Esophagus (tissue), 2 donors: ENCODE results near the gene CACNA1A. TPM values are rescaled to one million over a fixed set of nuclear protein-coding genes. Genes with fewer than 3 reads are reported as not detected.
"Not testable (repeated sequence)": the region's sequence is repeated elsewhere in the genome, so short reads cannot be mapped to it uniquely, and the experiment has no call there.

Source experiments
- H3K27ac ChIP-seq, 2 donors: one replicate each; pipeline ENCODE4 v1.5.1; 2013; ENCODE audit warnings: low read depth in 2 of 2, mild to moderate bottlenecking in 2 of 2, inconsistent platforms in 1 of 2, low read length in 1 of 2, moderate library complexity in 1 of 2
- H3K27me3 ChIP-seq, 2 donors: one replicate each; pipeline ENCODE4 v1.6.1; 2013; ENCODE audit warnings: low read length in 2 of 2, control low read depth in 1 of 2, mild to moderate bottlenecking in 1 of 2; ENCODE audit not compliant: insufficient read depth in 2 of 2, control insufficient read depth in 1 of 2
- H3K36me3 ChIP-seq, 2 donors: one replicate each; pipeline ENCODE4 v1.6.1; 2013; ENCODE audit warnings: low read length in 1 of 2; ENCODE audit not compliant: control insufficient read depth in 2 of 2, insufficient read depth in 2 of 2
- H3K4me1 ChIP-seq, 2 donors: one replicate each; pipeline ENCODE4 v1.6.1; 2013; ENCODE audit warnings: low read length in 1 of 2; ENCODE audit not compliant: control insufficient read depth in 2 of 2, insufficient read depth in 2 of 2
- H3K4me3 ChIP-seq, 2 donors: one replicate each; pipeline ENCODE4 v1.5.1; 2013; ENCODE audit warnings: low read length in 2 of 2, mild to moderate bottlenecking in 2 of 2, low read depth in 1 of 2, moderate library complexity in 1 of 2
- H3K9me3 ChIP-seq, 2 donors: one replicate each; pipeline ENCODE4 v1.6.1; 2013; ENCODE audit warnings: mild to moderate bottlenecking in 2 of 2, low read depth in 1 of 2, low read length in 1 of 2, moderate library complexity in 1 of 2; ENCODE audit not compliant: control insufficient read depth in 2 of 2, insufficient read depth in 1 of 2
- WGBS, 2 donors: extraction: QIAGEN DNeasy Blood & Tissue Kit; methylation state at CpG; one replicate each; pipeline ENCODE4 v1.1.7; 2013; 5-methylcytosine and 5-hydroxymethylcytosine counted together
- polyA plus RNA-seq, 2 donors: library from polyadenylated mRNA; stranded (reverse); fragments of 200-250 nt; gene quantifications; one replicate each; pipeline ENCODE4 v1.2.3, GENCODE V29; 2013
- donor health status: healthy with polysubstance abuse.
- donor health status: Bipolar disorder and iron deficiency.

CACNA1A gene
- polyA plus RNA-seq, 2 donors, result 0.20 to 0.33 TPM

DNA sequence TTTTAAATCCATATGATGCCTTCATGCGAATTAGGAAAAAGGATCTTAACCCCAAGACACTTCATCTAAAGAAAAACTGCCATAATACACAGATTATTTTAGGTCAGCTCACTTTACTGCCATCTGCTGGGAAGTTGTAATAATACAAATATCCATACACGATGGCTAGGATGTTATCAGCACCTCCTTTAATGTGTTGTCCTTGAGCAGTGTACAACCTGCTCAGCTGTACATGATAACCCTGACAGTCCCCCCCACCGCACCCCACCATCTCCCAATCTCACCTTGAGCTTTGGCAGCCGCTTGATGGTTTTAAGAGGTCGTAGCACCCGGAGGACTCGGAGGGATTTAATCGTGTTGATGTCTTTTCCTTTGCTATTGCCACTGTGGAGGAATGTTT, 243.8 kb downstream of the CACNA1A start:
- 50 to 55% methylated on average over 8 of the region's 8 CpGs for WGBS, 2 donors
- Histone ChIP-seq H3K27ac (no peak overlapping the region), H3K4me3 (no peak overlapping the region), H3K9me3 (no peaks in the 10 kb centered on the region), H3K36me3 (no peaks in the 10 kb centered on the region), H3K27me3 (no peaks in the 10 kb centered on the region), H3K4me1 (peaks cover 3% of the 10 kb centered on the region in 2 donors)

DNA sequence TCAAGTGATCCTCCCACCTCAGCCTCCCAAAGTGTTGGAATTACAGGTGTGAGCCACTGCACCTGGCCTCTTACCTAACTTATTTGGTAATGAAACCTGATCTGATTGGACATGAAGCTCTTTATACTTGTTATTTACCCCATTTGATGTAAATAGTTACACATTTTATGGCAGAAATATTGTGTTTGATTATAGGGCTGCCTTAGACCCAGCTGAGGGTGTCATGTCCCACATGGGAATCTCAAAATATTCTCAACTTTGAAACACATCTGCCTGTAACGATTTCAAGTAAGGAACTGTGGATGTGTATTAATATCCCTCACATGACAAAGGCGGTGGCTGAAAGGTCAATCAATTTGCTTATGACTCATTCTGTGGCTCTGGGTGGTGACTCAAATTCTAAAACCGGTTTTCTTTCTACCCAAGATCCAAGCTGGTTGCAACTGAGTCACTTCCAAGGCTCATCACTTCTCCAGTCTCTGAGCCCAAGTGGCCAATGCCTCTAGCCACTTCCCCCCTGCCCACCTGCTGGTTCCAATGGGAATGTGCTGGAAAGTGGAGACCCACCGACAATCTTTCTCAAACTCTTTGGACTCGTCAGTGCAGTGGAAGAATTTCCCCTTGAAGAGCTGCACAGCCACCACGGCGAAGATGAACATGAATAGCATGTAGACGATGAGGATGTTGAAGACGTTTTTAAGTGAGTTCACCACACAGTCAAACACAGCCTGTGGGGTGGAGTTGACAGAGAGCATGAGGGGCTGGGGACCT, 245.2 kb downstream of the CACNA1A start:
- no peak overlapping the region for H3K4me3 ChIP-seq
- no peaks in the 10 kb centered on the region for H3K27me3 ChIP-seq
- H3K9me3 ChIP-seq, result peaks cover 0 to 4% of the 10 kb centered on the region in 2 donors
- 58 to 61% methylated on average over 9 of the region's 9 CpGs for WGBS, 2 donors
- peaks cover 3% of the 10 kb centered on the region in 2 donors for H3K4me1 ChIP-seq
- no peaks in the 10 kb centered on the region for H3K36me3 ChIP-seq
- peak overlapping the region in 1 of 2 donors; percentile 59 for H3K27ac ChIP-seq

DNA sequence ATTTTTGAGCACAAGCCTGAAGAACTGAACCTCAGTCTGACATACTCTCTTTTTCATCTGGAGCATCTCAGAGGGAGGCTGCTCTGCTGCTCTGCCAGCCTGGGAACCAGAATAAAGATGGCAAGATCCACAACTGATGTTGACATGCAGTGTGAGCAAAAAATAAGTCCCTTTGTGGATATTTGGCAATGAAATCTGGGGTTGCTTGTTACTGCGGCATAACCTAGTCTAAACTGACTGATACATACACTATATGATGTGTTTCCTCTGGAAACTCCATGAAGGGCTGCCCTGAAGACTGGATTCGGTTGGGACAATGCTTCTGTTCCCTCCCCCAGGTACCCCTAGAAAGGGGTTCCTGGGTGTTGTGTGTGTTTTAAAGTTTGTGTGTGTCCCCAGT, 249.4 kb downstream of the CACNA1A start:
- no peak overlapping the region for H3K4me3 ChIP-seq
- peaks cover 3% of the 10 kb centered on the region in 2 donors for H3K4me1 ChIP-seq
- peaks cover 0 to 7% of the 10 kb centered on the region in 2 donors for H3K9me3 ChIP-seq
- no peak overlapping the region for H3K27ac ChIP-seq
- H3K27me3 ChIP-seq, result peaks cover 0 to 5% of the 10 kb centered on the region in 2 donors
- 89 to 93% methylated on average over 2 of the region's 2 CpGs for WGBS, 2 donors
- no peaks in the 10 kb centered on the region for H3K36me3 ChIP-seq

DNA sequence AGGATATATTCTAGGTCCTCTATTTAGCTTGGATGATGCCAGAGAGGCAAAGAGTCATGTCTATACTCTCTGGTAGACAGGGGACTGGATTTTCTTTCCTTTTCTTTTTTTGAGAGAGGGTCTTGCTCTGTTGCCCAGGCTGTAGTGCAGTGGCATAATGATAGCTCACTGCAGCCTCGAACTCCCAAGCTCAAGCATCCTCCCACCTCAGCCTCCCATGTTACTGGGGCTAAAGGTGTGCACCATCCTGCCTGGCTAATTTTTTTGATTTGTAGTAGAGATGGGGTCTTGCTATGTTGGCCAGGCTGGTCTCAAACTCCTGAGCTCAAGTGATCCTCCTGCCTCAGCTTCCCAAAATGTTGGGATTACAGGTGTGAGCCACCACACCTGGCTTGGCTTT, 249.9 kb downstream of the CACNA1A start:
- H3K36me3 ChIP-seq, H3K4me3 ChIP-seq, H3K27me3 ChIP-seq, H3K4me1 ChIP-seq, H3K9me3 ChIP-seq, H3K27ac ChIP-seq: not testable (repeated sequence)
- WGBS, 2 donors, result 76 to 85% methylated on average over 1 of the region's 1 CpG

GRCh38 chr19:13255719-13256059, 250.6 kb downstream of the CACNA1A start:
- H3K9me3 ChIP-seq, result peaks cover 0 to 7% of the 10 kb centered on the region in 2 donors
- 62 to 67% methylated on average over 2 of the region's 2 CpGs for WGBS, 2 donors
- no peaks in the 10 kb centered on the region for H3K36me3 ChIP-seq
- no peaks in the 10 kb centered on the region for H3K4me1 ChIP-seq
- peaks cover 0 to 5% of the 10 kb centered on the region in 2 donors for H3K27me3 ChIP-seq
- no peak overlapping the region for H3K4me3 ChIP-seq
- H3K27ac ChIP-seq, result no peak overlapping the region

DNA sequence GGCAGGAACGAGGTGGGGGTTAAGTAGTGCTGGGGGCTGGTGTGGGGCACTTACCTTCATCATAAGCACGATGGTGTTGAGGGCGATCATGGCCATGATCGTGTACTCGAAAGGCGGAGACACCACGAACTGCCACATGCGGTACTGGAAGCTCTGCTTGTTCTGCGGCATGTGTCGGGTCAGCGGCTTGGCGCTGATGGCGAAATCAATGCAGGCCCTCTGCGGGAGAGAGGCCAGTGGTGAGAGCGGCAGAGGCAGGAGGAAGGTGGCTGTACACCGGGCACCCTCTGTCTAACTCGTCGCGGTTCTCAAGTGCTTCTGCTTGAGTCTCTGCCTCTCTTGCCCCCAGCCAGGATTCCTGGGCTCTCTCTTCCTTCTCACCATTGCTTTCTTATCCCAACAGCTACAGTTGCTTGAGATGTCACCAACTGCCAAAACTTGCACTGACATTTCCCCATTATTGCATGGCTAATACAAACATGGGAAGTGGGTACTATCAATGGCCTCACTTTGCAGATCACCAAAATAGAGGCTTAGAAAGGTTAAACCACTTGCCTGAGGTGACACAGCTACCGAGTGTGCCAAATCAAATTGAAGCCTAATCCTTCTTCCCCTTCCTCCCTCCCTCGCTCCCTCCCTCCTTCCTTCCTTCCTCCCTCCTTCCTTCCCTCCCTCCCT, 251.1 kb downstream of the CACNA1A start:
- H3K4me3 ChIP-seq, result no peak overlapping the region
- H3K9me3 ChIP-seq, result peaks cover 0 to 7% of the 10 kb centered on the region in 2 donors
- peaks cover 0 to 5% of the 10 kb centered on the region in 2 donors for H3K27me3 ChIP-seq
- WGBS, 2 donors, result 84 to 86% methylated on average over 21 of the region's 21 CpGs
- no peak overlapping the region for H3K27ac ChIP-seq
- no peaks in the 10 kb centered on the region for H3K36me3 ChIP-seq
- H3K4me1 ChIP-seq, result no peaks in the 10 kb centered on the region

GRCh38 chr19:13252569-13253335, 253.5 kb downstream of the CACNA1A start:
- H3K27me3 ChIP-seq, result peaks cover 0 to 5% of the 10 kb centered on the region in 2 donors
- WGBS, 2 donors, result 81 to 86% methylated on average over 11 of the region's 11 CpGs
- no peak overlapping the region for H3K27ac ChIP-seq
- H3K4me3 ChIP-seq, result no peak overlapping the region
- H3K9me3 ChIP-seq, result peaks cover 0 to 7% of the 10 kb centered on the region in 2 donors
- H3K36me3 ChIP-seq, result no peaks in the 10 kb centered on the region
- no peaks in the 10 kb centered on the region for H3K4me1 ChIP-seq

DNA sequence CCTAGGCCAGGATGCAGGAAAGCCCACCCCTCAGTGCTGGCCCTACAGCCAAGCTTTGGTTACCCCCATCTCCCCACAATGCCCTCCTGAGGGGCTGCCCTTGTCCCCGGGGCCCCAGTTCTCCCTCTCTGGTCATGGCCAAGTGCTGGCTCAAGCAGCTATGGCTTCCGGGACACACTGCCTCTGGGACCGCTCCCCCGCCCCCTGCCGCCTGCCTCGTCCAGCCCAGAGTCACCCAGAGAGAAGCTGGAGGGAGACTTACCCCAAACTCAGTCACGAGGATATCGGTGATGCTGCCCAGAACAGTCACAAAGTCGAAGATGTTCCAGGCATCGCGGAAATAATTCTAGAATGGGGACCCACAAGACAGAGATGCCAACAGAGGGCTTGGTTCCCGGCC, 261.4 kb downstream of the CACNA1A start:
- H3K27ac ChIP-seq, result no peak overlapping the region
- no peak overlapping the region for H3K4me3 ChIP-seq
- H3K36me3 ChIP-seq, result no peaks in the 10 kb centered on the region
- H3K27me3 ChIP-seq, result no peaks in the 10 kb centered on the region
- H3K9me3 ChIP-seq, result no peaks in the 10 kb centered on the region
- WGBS, 2 donors, result 84% methylated on average over 12 of the region's 12 CpGs
- peaks cover 0 to 3% of the 10 kb centered on the region in 2 donors for H3K4me1 ChIP-seq

DNA sequence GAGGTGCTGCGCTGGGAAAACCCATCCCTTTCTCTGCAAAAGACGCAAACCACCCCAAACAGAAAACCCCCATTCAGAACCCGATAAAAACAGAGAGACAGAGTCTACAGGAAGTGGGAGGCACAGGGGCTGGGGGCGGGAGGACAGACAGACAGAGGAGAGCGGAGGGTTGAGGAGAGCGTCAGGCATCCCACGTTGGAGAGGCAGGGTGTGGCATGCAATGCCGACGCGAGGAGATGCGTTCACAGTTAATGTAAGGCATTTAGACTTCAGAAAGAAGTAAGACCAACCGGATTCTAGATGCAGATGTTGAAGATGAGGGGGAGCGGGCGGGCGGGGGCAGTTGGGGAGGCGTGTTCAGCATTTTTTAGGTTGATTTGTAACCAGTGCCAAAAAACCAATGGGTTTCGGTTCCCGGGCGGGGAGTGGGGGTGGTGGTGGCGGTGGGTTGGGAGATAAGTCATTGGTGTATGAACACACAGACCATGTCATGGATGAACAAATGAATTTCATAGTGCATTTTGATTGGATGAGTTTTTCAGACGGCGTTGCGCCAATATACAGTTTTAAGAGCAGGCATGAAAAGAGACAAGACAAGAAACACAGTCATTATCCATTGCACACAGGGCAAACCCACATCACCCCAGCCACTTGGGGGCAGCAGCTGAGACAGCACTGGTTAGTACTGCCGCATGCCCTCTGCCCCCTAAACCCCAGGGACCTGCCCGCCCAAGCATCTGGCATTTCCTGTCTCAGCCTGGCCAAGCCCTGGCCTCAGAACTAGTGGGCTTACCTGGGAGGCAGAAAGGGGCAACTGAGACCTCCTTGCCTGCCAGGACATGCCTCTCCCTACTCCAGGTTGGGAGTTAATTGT, 264.8 kb downstream of the CACNA1A start:
- 69 to 71% methylated on average over 25 of the region's 25 CpGs for WGBS, 2 donors

More for the DNA sequence above, 264.8 kb downstream of the CACNA1A start:
- H3K4me3 ChIP-seq, result no peak overlapping the region
- H3K4me1 ChIP-seq, result peaks cover 0 to 3% of the 10 kb centered on the region in 2 donors
- no peaks in the 10 kb centered on the region for H3K36me3 ChIP-seq
- H3K27ac ChIP-seq, result no peak overlapping the region
- H3K9me3 ChIP-seq, result no peaks in the 10 kb centered on the region
- H3K27me3 ChIP-seq, result no peaks in the 10 kb centered on the region
